CD14-positive monocyte (primary cell): ENCODE measurements around the gene XRCC4. TPM values are rescaled to one million over a fixed set of nuclear protein-coding genes. Genes with fewer than 3 reads are reported as not detected.
A peak's percentile ranks its signal among the peaks of the same experiment; 100 is the strongest.
"Not testable (repeated sequence)": the region's sequence is repeated elsewhere in the genome, so short reads cannot be mapped to it uniquely, and the experiment has no call there.

Source experiments
- DNase-seq, 3 donors: peaks; one replicate each; pipeline ENCODE4 v3.0.0-alpha.2; 2011 to 2022
- H2AFZ ChIP-seq: 2 replicates; pipeline ENCODE4 v1.6.0; 2012; ENCODE audit warnings: mild to moderate bottlenecking, low read depth, low read length, inconsistent platforms; ENCODE audit not compliant: insufficient read depth, poor library complexity, severe bottlenecking
- H3K27ac ChIP-seq, 2 donors: 1 replicate in 1 of 2; 2 replicates in 1 of 2; pipeline ENCODE4 v1.5.1; 2012 to 2013; ENCODE audit warnings: low read length in 2 of 2, control low read depth in 1 of 2, inconsistent platforms in 1 of 2, low read depth in 1 of 2, mild to moderate bottlenecking in 1 of 2
- H3K27me3 ChIP-seq, 2 donors: one replicate each; pipeline versions ENCODE4 v1.6.0 to v1.6.1; 2011 to 2013; ENCODE audit warnings: low read length in 2 of 2; ENCODE audit not compliant: control insufficient read depth in 2 of 2, insufficient read depth in 2 of 2
- H3K36me3 ChIP-seq, 2 donors: replicated peaks in 1 of 2; 1 replicate in 1 of 2; 2 replicates in 1 of 2; pipeline versions ENCODE4 v1.5.1 to v1.6.1; 2012 to 2013; ENCODE audit warnings: low read length in 2 of 2, control low read depth in 1 of 2, inconsistent platforms in 1 of 2, mild to moderate bottlenecking in 1 of 2; ENCODE audit not compliant: insufficient read depth in 2 of 2, control insufficient read depth in 1 of 2
- H3K4me1 ChIP-seq, 2 donors: 1 replicate in 1 of 2; 2 replicates in 1 of 2; pipeline versions ENCODE4 v1.5.1 to v1.6.1; 2012 to 2013; ENCODE audit warnings: low read length in 2 of 2, control low read depth in 1 of 2, inconsistent platforms in 1 of 2, mild to moderate bottlenecking in 1 of 2, moderate library complexity in 1 of 2; ENCODE audit not compliant: insufficient read depth in 2 of 2, control insufficient read depth in 1 of 2
- H3K4me2 ChIP-seq: replicated peaks from 2 replicates; pipeline ENCODE3; 2012; ENCODE audit warnings: low read length, moderate library complexity, mild to moderate bottlenecking; ENCODE audit not compliant: poor library complexity, severe bottlenecking; ENCODE audit errors: extremely low read depth
- H3K4me3 ChIP-seq, 3 experiments: fragments of 200-600 bp in 1 of 3; sonication (generic) in 1 of 3; replicated peaks in 1 of 3; 1 replicate in 2 of 3; 2 replicates in 1 of 3; pipeline ENCODE4 v1.5.1; 2011 to 2013; ENCODE audit warnings: low read length in 3 of 3, mild to moderate bottlenecking in 3 of 3, control low read depth in 2 of 3, low read depth in 2 of 3, inconsistent platforms in 1 of 3, moderate library complexity in 1 of 3
- H3K79me2 ChIP-seq: 2 replicates; pipeline ENCODE4 v1.6.0; 2012; ENCODE audit warnings: mild to moderate bottlenecking, control low read depth, inconsistent platforms, low read length, moderate library complexity; ENCODE audit not compliant: insufficient read depth
- H3K9ac ChIP-seq: 2 replicates; pipeline ENCODE4 v1.6.0; 2017; ENCODE audit warnings: low read length, mild to moderate bottlenecking; ENCODE audit not compliant: insufficient read depth, poor library complexity, severe bottlenecking
- H3K9me3 ChIP-seq, 2 donors: replicated peaks in 1 of 2; 1 replicate in 1 of 2; 2 replicates in 1 of 2; pipeline versions ENCODE4 v1.5.1 to v1.6.1; 2012 to 2013; ENCODE audit warnings: low read length in 2 of 2, control low read depth in 1 of 2; ENCODE audit not compliant: control insufficient read depth in 1 of 2, insufficient read depth in 1 of 2
- H4K20me1 ChIP-seq: 2 replicates; pipeline ENCODE4 v1.6.0; 2012; ENCODE audit warnings: mild to moderate bottlenecking, low read length, control low read depth, moderate library complexity; ENCODE audit not compliant: insufficient read depth
- H3K27ac Mint-ChIP-seq, 7 donors: one replicate each; pipeline ENCODE4 v1.8.0; 2020; ENCODE audit warnings: mild to moderate bottlenecking in 7 of 7, mixed read lengths in 7 of 7, moderate library complexity in 6 of 7, inconsistent platforms in 2 of 7
- H3K27me3 Mint-ChIP-seq, 3 donors: one replicate each; pipeline ENCODE4 v1.8.0; 2021 to 2022; ENCODE audit warnings: low read depth in 3 of 3, mild to moderate bottlenecking in 3 of 3, mixed read lengths in 3 of 3, moderate library complexity in 3 of 3, inconsistent platforms in 1 of 3
- H3K36me3 Mint-ChIP-seq, 2 donors: one replicate each; pipeline ENCODE4 v1.8.0; 2020; ENCODE audit warnings: mixed read lengths in 2 of 2, inconsistent platforms in 1 of 2, mild to moderate bottlenecking in 1 of 2
- H3K4me1 Mint-ChIP-seq: one replicate; pipeline ENCODE4 v1.8.0; 2020; ENCODE audit warnings: mild to moderate bottlenecking, mixed read lengths
- H3K4me3 Mint-ChIP-seq, 2 donors: one replicate each; pipeline ENCODE4 v1.8.0; 2020; ENCODE audit warnings: mild to moderate bottlenecking in 2 of 2, mixed read lengths in 2 of 2, moderate library complexity in 1 of 2
- H3K9me3 Mint-ChIP-seq, 7 donors: one replicate each; pipeline ENCODE4 v1.8.0; 2020 to 2022; ENCODE audit warnings: mixed read lengths in 7 of 7, mild to moderate bottlenecking in 6 of 7, moderate library complexity in 6 of 7, inconsistent platforms in 2 of 7
- WGBS: methylation state at CpG from one replicate; pipeline ENCODE4 v1.1.5; 2013; ENCODE audit warnings: missing lambda C conversion rate; ENCODE audit not compliant: insufficient coverage; 5-methylcytosine and 5-hydroxymethylcytosine counted together
- intact Hi-C, 2 donors: fragments of 100-400 bp; cut with micrococcal nuclease; formaldehyde crosslinking; loops; one replicate each; pipeline versions ENCODE4 v1.15.0 to v1.15.1; 2023
- polyA plus RNA-seq, 3 donors: library from polyadenylated mRNA; depleted of rRNA in 1 of 3; unstranded in 2 of 3; stranded (reverse) in 1 of 3; fragments of 300-500 nt in 2 of 3; fragments of >200 nt in 1 of 3; fragmentation: Illumina TruSeq in 2 of 3; gene quantifications; 1 replicate in 2 of 3; 2 replicates in 1 of 3; pipeline ENCODE4 v1.2.3, GENCODE V29; 2012 to 2021
- TF ChIP-seq, protein P1 (sequence below): fragments of 200-600 bp; IDR thresholded peaks from one replicate; pipeline ENCODE4 v1.8.0; 2022; ENCODE audit warnings: antibody characterized with exemption, mild to moderate bottlenecking

XRCC4 gene
- polyA plus RNA-seq, 3 donors: 4.0 to 21.8 (median 16.3) TPM

DNA sequence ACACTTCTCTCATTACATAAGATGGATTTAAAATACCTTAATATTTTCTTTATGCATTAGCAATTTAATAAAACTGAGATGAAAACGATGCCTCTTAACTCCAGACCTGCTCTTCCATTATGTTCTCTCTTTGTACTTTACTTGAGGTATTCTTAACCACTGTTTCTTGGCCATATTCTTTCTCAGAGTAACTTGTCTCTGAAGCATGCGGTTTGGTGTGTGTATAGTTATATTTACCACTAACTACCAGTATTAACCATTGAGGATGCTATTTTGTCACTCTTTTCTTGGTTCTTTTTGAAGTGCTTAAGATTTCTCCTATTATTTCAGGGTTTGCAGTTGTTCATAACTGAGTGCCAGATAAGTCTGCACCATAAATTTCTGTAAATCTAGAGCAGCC lies 18.0 kb upstream of the XRCC4 start:
- H3K27ac Mint-ChIP-seq: peak overlapping the region in 1 of 7 donors; percentile 34
- peaks cover 69% of the 10 kb centered on the region for H3K79me2 ChIP-seq
- intact Hi-C loops: no loop called here
- peaks cover 7% of the 10 kb centered on the region for H3K4me1 Mint-ChIP-seq
- H3K9ac ChIP-seq: no peak overlapping the region
- H2AFZ ChIP-seq: no peak overlapping the region
- peaks cover 57% of the 10 kb centered on the region for H4K20me1 ChIP-seq
- no peaks in the 10 kb centered on the region for H3K4me1 ChIP-seq
- H3K4me2 ChIP-seq: no peak overlapping the region
- WGBS: no CpG with 5 or more reads among the region's 2 CpGs
- no peaks in the 10 kb centered on the region for H3K27me3 Mint-ChIP-seq
- peaks cover 57 to 91% of the 10 kb centered on the region in 2 donors for H3K36me3 ChIP-seq
- no peaks in the 10 kb centered on the region for H3K9me3 ChIP-seq
- TF ChIP-seq, protein P1, sequence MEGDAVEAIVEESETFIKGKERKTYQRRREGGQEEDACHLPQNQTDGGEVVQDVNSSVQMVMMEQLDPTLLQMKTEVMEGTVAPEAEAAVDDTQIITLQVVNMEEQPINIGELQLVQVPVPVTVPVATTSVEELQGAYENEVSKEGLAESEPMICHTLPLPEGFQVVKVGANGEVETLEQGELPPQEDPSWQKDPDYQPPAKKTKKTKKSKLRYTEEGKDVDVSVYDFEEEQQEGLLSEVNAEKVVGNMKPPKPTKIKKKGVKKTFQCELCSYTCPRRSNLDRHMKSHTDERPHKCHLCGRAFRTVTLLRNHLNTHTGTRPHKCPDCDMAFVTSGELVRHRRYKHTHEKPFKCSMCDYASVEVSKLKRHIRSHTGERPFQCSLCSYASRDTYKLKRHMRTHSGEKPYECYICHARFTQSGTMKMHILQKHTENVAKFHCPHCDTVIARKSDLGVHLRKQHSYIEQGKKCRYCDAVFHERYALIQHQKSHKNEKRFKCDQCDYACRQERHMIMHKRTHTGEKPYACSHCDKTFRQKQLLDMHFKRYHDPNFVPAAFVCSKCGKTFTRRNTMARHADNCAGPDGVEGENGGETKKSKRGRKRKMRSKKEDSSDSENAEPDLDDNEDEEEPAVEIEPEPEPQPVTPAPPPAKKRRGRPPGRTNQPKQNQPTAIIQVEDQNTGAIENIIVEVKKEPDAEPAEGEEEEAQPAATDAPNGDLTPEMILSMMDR: no peak
- peak overlapping the region in 1 of 2 donors; percentile 12 for H3K27ac ChIP-seq
- no peak overlapping the region for H3K4me3 Mint-ChIP-seq
- H3K9me3 Mint-ChIP-seq: no peaks in the 10 kb centered on the region
- H3K36me3 Mint-ChIP-seq: peaks cover 59 to 67% of the 10 kb centered on the region in 2 donors
- no peak overlapping the region for H3K4me3 ChIP-seq
- no peaks in the 10 kb centered on the region for H3K27me3 ChIP-seq
- no peak for DNase-seq

DNA sequence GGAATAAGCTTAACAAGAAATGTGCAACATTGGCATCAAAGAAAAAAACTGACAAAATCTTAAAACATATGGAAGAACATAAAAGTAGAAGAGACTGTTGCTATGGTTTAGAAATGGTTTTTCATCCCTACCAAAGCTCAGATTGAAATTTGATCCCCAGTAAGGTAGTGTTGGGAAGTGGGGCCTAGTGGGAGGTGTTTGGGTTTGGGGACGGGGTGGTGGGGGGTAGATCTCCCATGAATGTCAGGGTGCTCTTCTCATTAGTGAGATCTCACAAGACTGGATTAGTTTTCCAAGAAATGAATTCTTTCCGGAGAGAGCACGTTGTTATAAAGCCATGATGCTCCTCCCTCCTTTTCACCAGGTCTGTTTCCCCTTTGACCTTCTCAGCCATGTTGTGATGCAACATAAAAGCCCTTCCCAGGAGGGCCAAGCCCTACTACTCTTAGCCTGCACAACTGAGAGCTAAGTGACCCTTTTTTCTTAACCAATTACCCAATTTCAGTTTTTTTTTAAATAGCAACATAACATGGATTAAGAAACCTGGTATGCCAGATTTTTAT lies 10.7 kb upstream of the XRCC4 start:
- Histone ChIP-seq H3K4me1 (peaks cover 0 to 5% of the 10 kb centered on the region in 2 donors), H3K27me3 (no peaks in the 10 kb centered on the region), H3K36me3 (peaks cover 16 to 36% of the 10 kb centered on the region in 2 donors), H3K79me2 (peaks cover 100% of the 10 kb centered on the region), H4K20me1 (peaks cover 88% of the 10 kb centered on the region), H3K9ac (no peak overlapping the region), H2AFZ (no peak overlapping the region), H3K4me2 (no peak overlapping the region), H3K9me3 (no peaks in the 10 kb centered on the region), H3K4me3 (no peak overlapping the region), H3K27ac (peak overlapping the region in 1 of 2 donors; percentile 17)
- no peak for DNase-seq
- no peaks in the 10 kb centered on the region for H3K9me3 Mint-ChIP-seq
- H3K27me3 Mint-ChIP-seq: no peaks in the 10 kb centered on the region
- peaks cover 17 to 23% of the 10 kb centered on the region in 2 donors for H3K36me3 Mint-ChIP-seq
- TF ChIP-seq, protein P1: no peak
- peaks cover 42% of the 10 kb centered on the region for H3K4me1 Mint-ChIP-seq
- intact Hi-C loops: no loop called here
- no peak overlapping the region for H3K4me3 Mint-ChIP-seq
- 100% methylated on average over 2 of the region's 3 CpGs for WGBS
- peak overlapping the region in 5 of 7 donors; percentile 54 to 88 (median 77) for H3K27ac Mint-ChIP-seq

DNA sequence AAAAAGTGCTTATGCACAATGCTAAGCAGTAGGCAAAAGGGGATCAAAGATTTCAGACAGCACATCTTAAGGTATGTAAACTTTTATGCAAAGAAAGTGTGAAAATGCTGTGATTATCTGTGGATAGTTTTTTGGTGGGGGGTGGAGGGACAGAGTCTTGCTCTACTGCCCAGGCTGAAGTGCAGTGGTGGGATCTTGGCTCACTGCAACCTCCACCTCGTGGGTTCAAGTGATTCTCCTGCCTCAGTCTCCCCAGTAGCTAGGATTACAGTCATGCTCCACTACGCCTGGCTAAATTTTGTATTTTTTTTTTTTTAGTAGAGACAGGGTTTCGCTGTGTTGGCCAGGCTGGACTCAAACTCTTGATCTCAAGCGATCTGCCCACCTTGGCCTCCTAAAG lies 10.0 kb upstream of the XRCC4 start:
- H2AFZ ChIP-seq, H3K27me3 Mint-ChIP-seq, H3K4me2 ChIP-seq, H3K4me3 Mint-ChIP-seq, H3K9ac ChIP-seq, H3K4me1 ChIP-seq, intact Hi-C loops, H3K4me3 ChIP-seq, DNase-seq, H3K27ac ChIP-seq, H3K9me3 Mint-ChIP-seq, H3K9me3 ChIP-seq, H3K27me3 ChIP-seq: not testable (repeated sequence)
- Histone ChIP-seq H3K79me2 (peaks cover 100% of the 10 kb centered on the region), H4K20me1 (peaks cover 90% of the 10 kb centered on the region), H3K36me3 (peaks cover 12 to 28% of the 10 kb centered on the region in 2 donors)
- H3K36me3 Mint-ChIP-seq: peaks cover 18 to 23% of the 10 kb centered on the region in 2 donors
- peak overlapping the region in 1 of 7 donors; percentile 18 for H3K27ac Mint-ChIP-seq
- WGBS: 100% methylated on average over 1 of the region's 4 CpGs
- peaks cover 49% of the 10 kb centered on the region for H3K4me1 Mint-ChIP-seq
